HepG2 (cell line): ENCODE data around the gene ACOT8. TPM values are rescaled to one million over a fixed set of nuclear protein-coding genes. Genes with fewer than 3 reads are reported as not detected.

ENCODE experiments used
- CEBPG ChIP-seq: IDR thresholded peaks from 2 replicates; pipeline ENCODE4 v1.6.1; 2016
- GPN1 ChIP-seq: sonication (generic); formaldehyde crosslinking; IDR thresholded peaks from 2 replicates; pipeline ENCODE4 v1.5.1; 2020; ENCODE audit warnings: missing genetic modification reagents, borderline replicate concordance
- HHEX ChIP-seq: IDR thresholded peaks from 2 replicates; pipeline ENCODE4 v1.6.1; 2016; ENCODE audit warnings: control low read depth
- JUND ChIP-seq: sonication (generic); formaldehyde crosslinking; IDR thresholded peaks from 2 replicates; pipeline ENCODE4 v1.8.0; 2022; ENCODE audit warnings: mild to moderate bottlenecking, missing genetic modification reagents
- KAT8 ChIP-seq: IDR thresholded peaks from 2 replicates; pipeline ENCODE4 v1.6.1; 2016; ENCODE audit warnings: missing genetic modification reagents, missing compliant biosample characterization
- MAFG ChIP-seq: sonication (generic); formaldehyde crosslinking; IDR thresholded peaks from 2 replicates; pipeline ENCODE4 v1.5.1; 2020; ENCODE audit warnings: mild to moderate bottlenecking, missing genetic modification reagents
- NFKB2 ChIP-seq: sonication (generic); formaldehyde crosslinking; IDR thresholded peaks from 2 replicates; pipeline ENCODE4 v1.4.0; 2020; ENCODE audit warnings: missing genetic modification reagents, borderline replicate concordance
- REL ChIP-seq: sonication (generic); formaldehyde crosslinking; conservative IDR thresholded peaks from 2 replicates; pipeline ENCODE4 v1.8.0; 2022; ENCODE audit warnings: mild to moderate bottlenecking, missing genetic modification reagents, moderate library complexity
- SNRNP70 ChIP-seq: fragments of 200-400 bp; formaldehyde crosslinking; IDR thresholded peaks from 2 replicates; pipeline ENCODE4 v1.6.1; 2017; ENCODE audit warnings: mild to moderate bottlenecking, low read depth, low read length, moderate library complexity
- TCF7L2 ChIP-seq: IDR thresholded peaks from 2 replicates; pipeline ENCODE4 v1.6.1; 2011; ENCODE audit warnings: mild to moderate bottlenecking, low read depth, low read length, moderate library complexity
- ZBTB3 ChIP-seq: sonication (generic); formaldehyde crosslinking; IDR thresholded peaks from 2 replicates; pipeline ENCODE4 v1.4.0; 2020; ENCODE audit warnings: low read depth, mild to moderate bottlenecking, moderate library complexity, missing genetic modification reagents, borderline replicate concordance
- ZNF10 ChIP-seq: sonication (generic); formaldehyde crosslinking; IDR thresholded peaks from 2 replicates; pipeline ENCODE4 v1.4.0; 2020; ENCODE audit warnings: mild to moderate bottlenecking, low read depth, missing genetic modification reagents, borderline replicate concordance
- ZNF430 ChIP-seq: sonication (generic); formaldehyde crosslinking; IDR thresholded peaks from 2 replicates; pipeline ENCODE4 v1.9.0; 2021; ENCODE audit warnings: mild to moderate bottlenecking, missing genetic modification reagents
- ZNF484 ChIP-seq: sonication (generic); formaldehyde crosslinking; IDR thresholded peaks from 2 replicates; pipeline ENCODE4 v1.5.1; 2020; ENCODE audit warnings: mild to moderate bottlenecking, low read depth, missing genetic modification reagents, borderline replicate concordance
- ZNF746 ChIP-seq: sonication (generic); formaldehyde crosslinking; IDR thresholded peaks from 2 replicates; pipeline ENCODE4 v1.8.0; 2022; ENCODE audit warnings: mild to moderate bottlenecking, missing genetic modification reagents
- ZNF790 ChIP-seq: sonication (generic); formaldehyde crosslinking; IDR thresholded peaks from 2 replicates; pipeline ENCODE4 v1.8.0; 2022; ENCODE audit warnings: missing genetic modification reagents, mild to moderate bottlenecking, borderline replicate concordance
- ZSCAN21 ChIP-seq: sonication (generic); formaldehyde crosslinking; IDR thresholded peaks from 2 replicates; pipeline ENCODE4 v1.8.0; 2022; ENCODE audit warnings: mild to moderate bottlenecking, missing genetic modification reagents, moderate library complexity, borderline replicate concordance
- polyA plus RNA-seq, 8 experiments: library from polyadenylated mRNA; depleted of rRNA in 3 of 8; stranded (reverse) in 7 of 8; unstranded in 1 of 8; fragments of >200 nt; fragmentation: Illumina TruSeq in 4 of 8; extraction: Trizol in 4 of 8; gene quantifications; 2 replicates each; pipeline versions ENCODE4 v1.2.1 to v1.2.3, GENCODE V29; 2011 to 2016; ENCODE audit warnings: low read depth in 4 of 8, missing spikeins in 1 of 8, mixed read lengths in 1 of 8; ENCODE audit not compliant: insufficient read depth in 1 of 8
- total RNA-seq, 5 experiments: library from RNA; depleted of rRNA; stranded (reverse); fragments of >200 nt; fragmentation: Illumina TruSeq; extraction: Trizol; gene quantifications; 2 replicates each; pipeline ENCODE4 v1.2.3, GENCODE V29; 2016; ENCODE audit warnings: low read depth in 1 of 5
- TF ChIP-seq, protein P1 (sequence below): sonication (generic); formaldehyde crosslinking; IDR thresholded peaks from 2 replicates; pipeline ENCODE4 v1.4.0; 2020; ENCODE audit warnings: missing genetic modification reagents; ENCODE audit errors: not compliant biosample characterization
- TF ChIP-seq, protein P2 (sequence below): sonication (generic); formaldehyde crosslinking; IDR thresholded peaks from 2 replicates; pipeline ENCODE4 v1.8.0; 2022; ENCODE audit warnings: missing genetic modification reagents, mild to moderate bottlenecking, inconsistent platforms, borderline replicate concordance
- TF ChIP-seq, protein P3 (sequence below): sonication (generic); formaldehyde crosslinking; IDR thresholded peaks from 2 replicates; pipeline ENCODE4 v1.4.0; 2020; ENCODE audit warnings: missing genetic modification reagents
- TF ChIP-seq, protein P4 (sequence below): sonication (generic); formaldehyde crosslinking; IDR thresholded peaks from 2 replicates; pipeline ENCODE4 v1.5.0; 2020; ENCODE audit warnings: mild to moderate bottlenecking, missing genetic modification reagents

The ACOT8 gene
- total and polyA plus RNA-seq, 2 of the 13 experiments (the other 11 are each of a cell fraction or from before 2014, with no cell fraction given) = 31.4 to 45.5 TPM

DNA sequence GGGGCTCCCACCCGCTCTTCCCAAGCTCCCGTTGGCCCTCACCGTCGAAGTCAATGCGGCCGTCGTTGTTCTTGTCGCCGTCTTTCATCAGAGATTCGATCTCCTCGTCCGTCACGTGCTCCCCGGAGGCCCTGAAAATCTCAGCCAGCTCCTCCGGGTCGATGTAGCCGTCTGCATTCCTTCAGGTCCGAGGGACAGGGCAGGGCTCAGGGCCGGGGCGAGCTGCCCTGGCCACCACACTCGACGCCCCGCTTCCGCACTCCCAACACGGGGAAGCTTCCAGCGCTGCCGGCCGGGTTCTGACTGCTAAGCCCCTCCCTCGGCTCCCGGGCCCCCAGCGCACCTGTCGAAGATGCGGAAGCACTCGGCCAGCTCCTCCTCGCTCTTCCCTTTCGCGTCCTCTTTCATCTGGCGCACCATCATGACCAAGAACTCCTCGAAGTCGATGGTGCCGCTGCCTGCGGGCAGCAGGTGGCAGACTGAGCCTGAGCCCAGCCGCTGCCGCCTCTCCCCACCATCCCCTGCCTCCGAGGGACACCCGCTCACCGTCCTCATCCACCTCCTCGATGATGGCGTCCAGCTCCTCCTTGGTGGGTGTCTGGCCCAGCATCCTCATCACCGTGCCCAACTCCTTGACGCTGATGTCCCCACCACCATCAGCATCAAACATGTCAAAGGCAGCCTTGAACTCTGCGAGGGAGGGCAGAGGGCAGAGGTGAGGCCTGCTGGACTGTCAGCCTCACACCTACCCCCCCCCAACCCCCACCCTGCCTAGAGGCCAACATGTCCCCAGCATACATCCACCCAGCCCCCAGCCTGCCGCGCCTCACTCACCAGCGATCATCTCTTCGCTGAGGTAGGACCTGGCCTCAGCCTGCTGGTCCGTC lies 33.0 kb downstream of the ACOT8 start (continued):
- TF ChIP-seq REL (CRISPR knock-in tag) (no peak), SNRNP70 (no peak), TCF7L2 (no peak), CEBPG (CRISPR knock-in tag) (no peak), ZSCAN21 (CRISPR knock-in tag) (no peak), ZNF790 (CRISPR knock-in tag) (no peak), NFKB2 (CRISPR knock-in tag) (no peak), ZNF430 (CRISPR knock-in tag) (no peak), HHEX (no peak), MAFG (CRISPR knock-in tag) (no peak; the same call in 1 of the 2 replicates), GPN1 (no peak), ZNF484 (CRISPR knock-in tag) (no peak), ZBTB3 (CRISPR knock-in tag) (no peak), JUND (CRISPR knock-in tag) (no peak), ZNF10 (CRISPR knock-in tag) (no peak), KAT8 (no peak), ZNF746 (CRISPR knock-in tag) (no peak)
- TF ChIP-seq, protein P1, sequence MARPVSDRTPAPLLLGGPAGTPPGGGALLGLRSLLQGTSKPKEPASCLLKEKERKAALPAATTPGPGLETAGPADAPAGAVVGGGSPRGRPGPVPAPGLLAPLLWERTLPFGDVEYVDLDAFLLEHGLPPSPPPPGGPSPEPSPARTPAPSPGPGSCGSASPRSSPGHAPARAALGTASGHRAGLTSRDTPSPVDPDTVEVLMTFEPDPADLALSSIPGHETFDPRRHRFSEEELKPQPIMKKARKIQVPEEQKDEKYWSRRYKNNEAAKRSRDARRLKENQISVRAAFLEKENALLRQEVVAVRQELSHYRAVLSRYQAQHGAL (CRISPR knock-in tag) = no peak
- TF ChIP-seq, protein P2, sequence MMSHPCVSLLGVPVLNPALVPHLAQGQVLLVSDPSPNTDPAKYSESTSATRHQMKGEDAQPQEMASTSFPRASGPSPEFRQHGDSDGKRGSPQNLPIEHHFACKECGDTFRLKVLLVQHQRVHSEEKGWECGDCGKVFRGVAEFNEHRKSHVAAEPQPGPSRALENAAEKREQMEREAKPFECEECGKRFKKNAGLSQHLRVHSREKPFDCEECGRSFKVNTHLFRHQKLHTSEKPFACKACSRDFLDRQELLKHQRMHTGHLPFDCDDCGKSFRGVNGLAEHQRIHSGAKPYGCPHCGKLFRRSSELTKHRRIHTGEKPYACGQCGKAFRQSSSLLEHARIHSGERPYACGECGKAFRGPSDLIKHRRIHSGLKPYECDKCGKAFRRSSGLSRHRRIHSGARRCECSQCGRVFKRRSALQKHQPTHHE (CRISPR knock-in tag) = no peak
- TF ChIP-seq, protein P3, sequence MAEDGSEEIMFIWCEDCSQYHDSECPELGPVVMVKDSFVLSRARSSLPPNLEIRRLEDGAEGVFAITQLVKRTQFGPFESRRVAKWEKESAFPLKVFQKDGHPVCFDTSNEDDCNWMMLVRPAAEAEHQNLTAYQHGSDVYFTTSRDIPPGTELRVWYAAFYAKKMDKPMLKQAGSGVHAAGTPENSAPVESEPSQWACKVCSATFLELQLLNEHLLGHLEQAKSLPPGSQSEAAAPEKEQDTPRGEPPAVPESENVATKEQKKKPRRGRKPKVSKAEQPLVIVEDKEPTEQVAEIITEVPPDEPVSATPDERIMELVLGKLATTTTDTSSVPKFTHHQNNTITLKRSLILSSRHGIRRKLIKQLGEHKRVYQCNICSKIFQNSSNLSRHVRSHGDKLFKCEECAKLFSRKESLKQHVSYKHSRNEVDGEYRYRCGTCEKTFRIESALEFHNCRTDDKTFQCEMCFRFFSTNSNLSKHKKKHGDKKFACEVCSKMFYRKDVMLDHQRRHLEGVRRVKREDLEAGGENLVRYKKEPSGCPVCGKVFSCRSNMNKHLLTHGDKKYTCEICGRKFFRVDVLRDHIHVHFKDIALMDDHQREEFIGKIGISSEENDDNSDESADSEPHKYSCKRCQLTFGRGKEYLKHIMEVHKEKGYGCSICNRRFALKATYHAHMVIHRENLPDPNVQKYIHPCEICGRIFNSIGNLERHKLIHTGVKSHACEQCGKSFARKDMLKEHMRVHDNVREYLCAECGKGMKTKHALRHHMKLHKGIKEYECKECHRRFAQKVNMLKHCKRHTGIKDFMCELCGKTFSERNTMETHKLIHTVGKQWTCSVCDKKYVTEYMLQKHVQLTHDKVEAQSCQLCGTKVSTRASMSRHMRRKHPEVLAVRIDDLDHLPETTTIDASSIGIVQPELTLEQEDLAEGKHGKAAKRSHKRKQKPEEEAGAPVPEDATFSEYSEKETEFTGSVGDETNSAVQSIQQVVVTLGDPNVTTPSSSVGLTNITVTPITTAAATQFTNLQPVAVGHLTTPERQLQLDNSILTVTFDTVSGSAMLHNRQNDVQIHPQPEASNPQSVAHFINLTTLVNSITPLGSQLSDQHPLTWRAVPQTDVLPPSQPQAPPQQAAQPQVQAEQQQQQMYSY (CRISPR knock-in tag) = no peak
- TF ChIP-seq, protein P4, sequence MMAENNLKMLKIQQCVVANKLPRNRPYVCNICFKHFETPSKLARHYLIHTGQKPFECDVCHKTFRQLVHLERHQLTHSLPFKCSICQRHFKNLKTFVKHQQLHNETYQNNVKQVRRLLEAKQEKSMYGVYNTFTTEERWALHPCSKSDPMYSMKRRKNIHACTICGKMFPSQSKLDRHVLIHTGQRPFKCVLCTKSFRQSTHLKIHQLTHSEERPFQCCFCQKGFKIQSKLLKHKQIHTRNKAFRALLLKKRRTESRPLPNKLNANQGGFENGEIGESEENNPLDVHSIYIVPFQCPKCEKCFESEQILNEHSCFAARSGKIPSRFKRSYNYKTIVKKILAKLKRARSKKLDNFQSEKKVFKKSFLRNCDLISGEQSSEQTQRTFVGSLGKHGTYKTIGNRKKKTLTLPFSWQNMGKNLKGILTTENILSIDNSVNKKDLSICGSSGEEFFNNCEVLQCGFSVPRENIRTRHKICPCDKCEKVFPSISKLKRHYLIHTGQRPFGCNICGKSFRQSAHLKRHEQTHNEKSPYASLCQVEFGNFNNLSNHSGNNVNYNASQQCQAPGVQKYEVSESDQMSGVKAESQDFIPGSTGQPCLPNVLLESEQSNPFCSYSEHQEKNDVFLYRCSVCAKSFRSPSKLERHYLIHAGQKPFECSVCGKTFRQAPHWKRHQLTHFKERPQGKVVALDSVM (CRISPR knock-in tag) = no peak
